IMR-90 (cell line): ENCODE data around the gene LPIN1. TPM values are rescaled to one million over a fixed set of nuclear protein-coding genes. Genes with fewer than 3 reads are reported as not detected.

Experiments
- ATAC-seq: fragments of 200-7000 bp; cut with Tn5 transposase; 2 replicates; pipeline ENCODE4 v1.9.1; 2020; ENCODE audit warnings: low read depth, mild to moderate bottlenecking, moderate library complexity
- BruUV-seq: library from RNA; stranded (reverse); fragments of 400-500 nt; replicated peaks from 2 replicates; lab custom pipeline; 2021; lab: Mats Ljungman, UMichigan
- CTCF ChIA-PET: fragments of 300-600 bp; formaldehyde crosslinking; extraction: SDS; loops from one replicate; lab custom pipeline; 2021; ENCODE audit warnings: antibody characterized with exemption; lab: Yijun Ruan, JAX
- POLR2A ChIA-PET: fragments of 300-600 bp; sonication (Branson Sonifier 250); formaldehyde crosslinking; loops from one replicate; lab custom pipeline; 2022; ENCODE audit warnings: antibody characterized with exemption; ENCODE audit not compliant: unreplicated experiment; lab: Charles Lee
- DNase-seq: peaks from one replicate; pipeline ENCODE4 v3.0.0; 2013
- H2AFZ ChIP-seq: replicated peaks from 2 replicates; pipeline ENCODE3; 2013; ENCODE audit warnings: low read length, mild to moderate bottlenecking; ENCODE audit not compliant: poor library complexity
- H2AK5ac ChIP-seq: 2 replicates; pipeline ENCODE4 v1.6.1; 2013; ENCODE audit warnings: low read depth, low read length, inconsistent platforms
- H2AK9ac ChIP-seq: replicated peaks from 2 replicates; pipeline ENCODE3; 2013; ENCODE audit warnings: mild to moderate bottlenecking, low read depth, low read length, moderate library complexity; ENCODE audit not compliant: poor library complexity
- H2BK120ac ChIP-seq: 2 replicates; pipeline ENCODE4 v1.6.1; 2013; ENCODE audit warnings: low read depth, low read length, inconsistent platforms
- H2BK15ac ChIP-seq: 3 replicates; pipeline ENCODE4 v1.6.1; 2013; ENCODE audit warnings: low read depth, low read length, inconsistent platforms
- H2BK20ac ChIP-seq: 2 replicates; pipeline ENCODE4 v1.6.1; 2013; ENCODE audit warnings: low read depth, mild to moderate bottlenecking, inconsistent platforms, low read length, moderate library complexity
- H2BK5ac ChIP-seq: 2 replicates; pipeline ENCODE4 v1.6.1; 2013; ENCODE audit warnings: mild to moderate bottlenecking, low read depth, low read length, inconsistent platforms; ENCODE audit not compliant: poor library complexity, severe bottlenecking
- H3K14ac ChIP-seq: replicated peaks from 2 replicates; pipeline ENCODE4 v1.6.1; 2013; ENCODE audit warnings: low read depth, low read length, inconsistent platforms
- H3K18ac ChIP-seq: 2 replicates; pipeline ENCODE4 v1.6.1; 2013; ENCODE audit warnings: low read depth, low read length, control low read depth
- H3K23ac ChIP-seq: 2 replicates; pipeline ENCODE4 v1.6.1; 2013; ENCODE audit warnings: low read depth, low read length, inconsistent platforms
- H3K27ac ChIP-seq: 2 replicates; pipeline ENCODE4 v1.5.1; 2013; ENCODE audit warnings: mild to moderate bottlenecking, control low read depth, low read length; ENCODE audit not compliant: insufficient read depth
- H3K27me3 ChIP-seq: 2 replicates; pipeline ENCODE4 v1.6.1; 2013; ENCODE audit warnings: low read length; ENCODE audit not compliant: control insufficient read depth, insufficient read depth
- H3K36me3 ChIP-seq: 2 replicates; pipeline ENCODE4 v1.6.1; 2013; ENCODE audit warnings: low read length, mixed read lengths; ENCODE audit not compliant: control insufficient read depth, insufficient read depth
- H3K4ac ChIP-seq: 2 replicates; pipeline ENCODE4 v1.6.1; 2013; ENCODE audit warnings: low read depth, low read length, inconsistent platforms
- H3K4me1 ChIP-seq: 2 replicates; pipeline ENCODE4 v1.6.1; 2013; ENCODE audit warnings: low read length, mixed read lengths; ENCODE audit not compliant: control insufficient read depth, insufficient read depth
- H3K4me2 ChIP-seq: 2 replicates; pipeline ENCODE4 v1.6.1; 2013; ENCODE audit warnings: low read depth, mild to moderate bottlenecking, control low read depth, low read length, moderate library complexity
- H3K4me3 ChIP-seq: 2 replicates; pipeline ENCODE4 v1.5.1; 2013; ENCODE audit warnings: low read depth, mild to moderate bottlenecking, control low read depth, low read length, moderate library complexity; ENCODE audit not compliant: insufficient read depth
- H3K56ac ChIP-seq: 2 replicates; pipeline ENCODE4 v1.6.1; 2013; ENCODE audit warnings: low read length, inconsistent platforms; ENCODE audit not compliant: insufficient read depth; ENCODE audit errors: extremely low read depth
- H3K79me1 ChIP-seq, 2 experiments: 2 replicates each; pipeline ENCODE4 v1.6.1; 2013; ENCODE audit warnings: low read length in 2 of 2, inconsistent platforms in 1 of 2, low read depth in 1 of 2
- H3K9ac ChIP-seq: 2 replicates; pipeline ENCODE4 v1.6.1; 2013; ENCODE audit warnings: low read depth, low read length, control low read depth
- H3K9me1 ChIP-seq: 2 replicates; pipeline ENCODE4 v1.6.1; 2013; ENCODE audit warnings: low read length, inconsistent platforms; ENCODE audit not compliant: insufficient read depth
- H3K9me3 ChIP-seq: 2 replicates; pipeline ENCODE4 v1.6.1; 2013; ENCODE audit warnings: low read length; ENCODE audit not compliant: control insufficient read depth, insufficient read depth
- H4K20me1 ChIP-seq: 2 replicates; pipeline ENCODE4 v1.6.1; 2013; ENCODE audit warnings: low read length, inconsistent platforms; ENCODE audit not compliant: insufficient read depth
- H4K5ac ChIP-seq: 2 replicates; pipeline ENCODE4 v1.6.1; 2013; ENCODE audit warnings: mild to moderate bottlenecking, low read depth, low read length, control low read depth
- H4K8ac ChIP-seq, 2 experiments: 2 replicates each; pipeline ENCODE4 v1.6.1; 2013; ENCODE audit warnings: low read depth in 2 of 2, low read length in 2 of 2, control low read depth in 1 of 2, inconsistent platforms in 1 of 2
- H4K91ac ChIP-seq: 2 replicates; pipeline ENCODE4 v1.6.1; 2013; ENCODE audit warnings: low read depth, low read length, inconsistent platforms; ENCODE audit not compliant: insufficient read depth
- CEBPB ChIP-seq: IDR thresholded peaks from 2 replicates; pipeline ENCODE4 v1.6.1; 2012; ENCODE audit warnings: low read depth, low read length, improper control_type of control experiment
- MXI1 ChIP-seq: IDR thresholded peaks from 2 replicates; pipeline ENCODE4 v1.6.1; 2012; ENCODE audit warnings: low read depth, mild to moderate bottlenecking, low read length, moderate library complexity, borderline replicate concordance
- POLR2A ChIP-seq: IDR thresholded peaks from 2 replicates; pipeline ENCODE4 v1.6.1; 2012; ENCODE audit warnings: mild to moderate bottlenecking, low read depth, low read length
- RFX5 ChIP-seq: IDR thresholded peaks from 2 replicates; pipeline ENCODE4 v1.8.0; 2012; ENCODE audit warnings: low read depth, mild to moderate bottlenecking, low read length, moderate library complexity
- WGBS, 2 experiments: methylation state at CpG; one replicate each; pipeline versions ENCODE4 v1.1.5 to v1.1.7; 2013; ENCODE audit warnings: missing lambda C conversion rate in 2 of 2; ENCODE audit not compliant: insufficient read length in 1 of 2; ENCODE audit errors: extremely low coverage in 2 of 2; 5-methylcytosine and 5-hydroxymethylcytosine counted together
- dilution Hi-C: fragments of 300-500 bp; cut with HindIII; formaldehyde crosslinking; loops from one replicate; pipeline ENCODE4 v1.14.3; 2018; ENCODE audit warnings: low sequenced_read_pairs; ENCODE audit not compliant: unreplicated experiment
- in situ Hi-C: fragments of 300-500 bp; cut with MboI; formaldehyde crosslinking; loops from 3 replicates; pipeline ENCODE4 v1.14.3; 2019; ENCODE audit warnings: low sequenced_read_pairs, inconsistent platforms, mixed read lengths
- intact Hi-C: fragments of 100-400 bp; cut with micrococcal nuclease; formaldehyde crosslinking; loops from 2 replicates; pipeline ENCODE4 v1.10.0; 2022
- polyA plus RNA-seq, 3 experiments: library from polyadenylated mRNA; depleted of rRNA; stranded (reverse); fragments of >200 nt; gene quantifications; 2 replicates each; pipeline ENCODE4 v1.2.3, GENCODE V29; 2012; ENCODE audit warnings: low replicate concordance in 1 of 3
- total RNA-seq: library from RNA; depleted of rRNA; stranded (reverse); fragments of >200 nt; gene quantifications from 2 replicates; pipeline ENCODE4 v1.2.3, GENCODE V29; 2012

Gene LPIN1
- total and polyA plus RNA-seq, 2 of the 4 experiments (the other 2 are of a cell fraction) = 21.3 to 25.1 TPM

- H2BK15ac ChIP-seq = 0 out of 3 replicates have a peak overlapping the region, but pooled peaks have one; percentile 7
- H2AK9ac ChIP-seq = no peak overlapping the region
- H3K18ac ChIP-seq = no peak overlapping the region
- no peak overlapping the region for H3K4ac ChIP-seq
- H3K9me3 ChIP-seq = peaks cover 2% of the 10 kb centered on the region; the same call in 1 of the 2 replicates
- H3K9me1 ChIP-seq = no peaks in the 10 kb centered on the region
- H3K9ac ChIP-seq = no peak overlapping the region
- no peak overlapping the region for H2BK20ac ChIP-seq
- H4K8ac ChIP-seq = no peak overlapping the region; a peak in 1 of 4 replicates
- H3K4me3 ChIP-seq = no peak overlapping the region
- no peak overlapping the region for H3K56ac ChIP-seq
- dilution Hi-C loops (no loop called here), intact Hi-C loops (no loop called here), in situ Hi-C loops (loop anchor here (10.0 kb wide), 1 partner anchor 849 kb away; the partner anchor contains the start of gene TRIB2)
- H4K91ac ChIP-seq = no peak overlapping the region
- H2BK5ac ChIP-seq = no peak overlapping the region
- no TSS peak for BruUV-seq
- no peaks in the 10 kb centered on the region for H3K36me3 ChIP-seq
- H3K4me2 ChIP-seq = no peak overlapping the region
- CTCF ChIA-PET = no interaction called here
- no peaks in the 10 kb centered on the region; the same call in 1 of the 2 replicates for H3K27me3 ChIP-seq
- H2BK120ac ChIP-seq = no peak overlapping the region
- peaks cover 2% of the 10 kb centered on the region; the same call in 1 of the 2 replicates for H3K4me1 ChIP-seq
- TF ChIP-seq RFX5 (no peak), POLR2A (no peak), MXI1 (no peak), CEBPB (no peak)
- POLR2A ChIA-PET = no interaction called here
- peak overlapping the region; percentile 48 for H2AK5ac ChIP-seq
- no peaks in the 10 kb centered on the region for H4K20me1 ChIP-seq
- no peak overlapping the region for H3K14ac ChIP-seq
- no peak overlapping the region for H3K23ac ChIP-seq
- H4K5ac ChIP-seq = no peak overlapping the region
- no peak for ATAC-seq
- H3K79me1 ChIP-seq = no peaks in the 10 kb centered on the region
- WGBS, 2 experiments = no CpG with 5 or more reads among the region's 13 CpGs
- no peak overlapping the region for H2AFZ ChIP-seq
- no peak for DNase-seq
- H3K27ac ChIP-seq = no peak overlapping the region
These were observed 119.4 kb downstream of the LPIN1 start for GRCh38 chr2:11865805-11866204.
